Thyroid gland (tissue), 4 donors: ENCODE measurements around the gene C3orf22.

Experiments used
- POLR2A ChIP-seq, 2 donors: fragments of 450-650 bp; IDR thresholded peaks; one replicate each; pipeline ENCODE4 v1.6.1; 2017; ENCODE audit warnings: antibody characterized with exemption in 2 of 2, mild to moderate bottlenecking in 2 of 2, moderate library complexity in 1 of 2
- TF ChIP-seq, protein P1 (sequence below), 6 experiments: fragments of 200-600 bp in 3 of 6; fragments of 450-650 bp in 3 of 6; sonication (generic) in 3 of 6; IDR thresholded peaks; one replicate each; pipeline ENCODE4 v1.5.1; 2016 to 2019; ENCODE audit warnings: antibody characterized with exemption in 6 of 6, mild to moderate bottlenecking in 2 of 6, inconsistent platforms in 1 of 6, moderate library complexity in 1 of 6

DNA sequence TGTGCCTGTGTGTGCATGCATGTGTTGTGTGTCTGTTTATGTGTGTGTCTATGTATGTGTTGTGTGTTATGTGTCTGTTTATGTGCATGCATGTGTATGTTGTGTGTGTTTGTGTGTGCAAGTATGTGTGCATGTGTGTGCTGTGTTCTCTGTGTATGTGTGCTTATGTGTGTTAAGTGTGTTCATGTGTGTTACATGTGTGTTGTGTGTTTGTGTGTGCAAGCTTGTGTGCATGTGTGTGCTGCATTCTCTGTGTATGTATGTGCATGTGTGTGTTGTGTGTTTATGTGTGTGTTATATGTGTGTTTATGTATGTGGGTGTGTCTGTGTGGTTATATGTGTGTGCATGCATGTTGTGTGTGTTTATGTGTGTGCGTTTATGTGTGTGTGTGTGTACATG lies 56.1 kb downstream of the C3orf22 start:
- TF ChIP-seq, protein P1, sequence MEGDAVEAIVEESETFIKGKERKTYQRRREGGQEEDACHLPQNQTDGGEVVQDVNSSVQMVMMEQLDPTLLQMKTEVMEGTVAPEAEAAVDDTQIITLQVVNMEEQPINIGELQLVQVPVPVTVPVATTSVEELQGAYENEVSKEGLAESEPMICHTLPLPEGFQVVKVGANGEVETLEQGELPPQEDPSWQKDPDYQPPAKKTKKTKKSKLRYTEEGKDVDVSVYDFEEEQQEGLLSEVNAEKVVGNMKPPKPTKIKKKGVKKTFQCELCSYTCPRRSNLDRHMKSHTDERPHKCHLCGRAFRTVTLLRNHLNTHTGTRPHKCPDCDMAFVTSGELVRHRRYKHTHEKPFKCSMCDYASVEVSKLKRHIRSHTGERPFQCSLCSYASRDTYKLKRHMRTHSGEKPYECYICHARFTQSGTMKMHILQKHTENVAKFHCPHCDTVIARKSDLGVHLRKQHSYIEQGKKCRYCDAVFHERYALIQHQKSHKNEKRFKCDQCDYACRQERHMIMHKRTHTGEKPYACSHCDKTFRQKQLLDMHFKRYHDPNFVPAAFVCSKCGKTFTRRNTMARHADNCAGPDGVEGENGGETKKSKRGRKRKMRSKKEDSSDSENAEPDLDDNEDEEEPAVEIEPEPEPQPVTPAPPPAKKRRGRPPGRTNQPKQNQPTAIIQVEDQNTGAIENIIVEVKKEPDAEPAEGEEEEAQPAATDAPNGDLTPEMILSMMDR (IDR thresholded peaks at IDR 0.05): no peak
- no peak for TF ChIP-seq POLR2A (IDR thresholded peaks at IDR 0.05)
